Right lobe of liver (tissue), 4 donors: ENCODE measurements around the gene DCXR.

ENCODE experiments used
- POLR2A ChIP-seq: fragments of 450-650 bp; IDR thresholded peaks from one replicate; pipeline ENCODE4 v1.6.1; 2017; ENCODE audit warnings: antibody characterized with exemption, mild to moderate bottlenecking
- TF ChIP-seq, protein P1 (sequence below), 4 donors: fragments of 200-600 bp in 3 of 4; fragments of 450-650 bp in 1 of 4; IDR thresholded peaks; one replicate each; pipeline versions ENCODE4 v1.5.1 to v1.8.0; 2016 to 2022; ENCODE audit warnings: antibody characterized with exemption in 4 of 4, mild to moderate bottlenecking in 2 of 4
- donor health status: DM: no; HTN: no; CAD: no.
- donor health status: DM: no; HTN: no; CAD: no.
- donor health status: DM: no; HTN: yes; CAD: no.

DNA sequence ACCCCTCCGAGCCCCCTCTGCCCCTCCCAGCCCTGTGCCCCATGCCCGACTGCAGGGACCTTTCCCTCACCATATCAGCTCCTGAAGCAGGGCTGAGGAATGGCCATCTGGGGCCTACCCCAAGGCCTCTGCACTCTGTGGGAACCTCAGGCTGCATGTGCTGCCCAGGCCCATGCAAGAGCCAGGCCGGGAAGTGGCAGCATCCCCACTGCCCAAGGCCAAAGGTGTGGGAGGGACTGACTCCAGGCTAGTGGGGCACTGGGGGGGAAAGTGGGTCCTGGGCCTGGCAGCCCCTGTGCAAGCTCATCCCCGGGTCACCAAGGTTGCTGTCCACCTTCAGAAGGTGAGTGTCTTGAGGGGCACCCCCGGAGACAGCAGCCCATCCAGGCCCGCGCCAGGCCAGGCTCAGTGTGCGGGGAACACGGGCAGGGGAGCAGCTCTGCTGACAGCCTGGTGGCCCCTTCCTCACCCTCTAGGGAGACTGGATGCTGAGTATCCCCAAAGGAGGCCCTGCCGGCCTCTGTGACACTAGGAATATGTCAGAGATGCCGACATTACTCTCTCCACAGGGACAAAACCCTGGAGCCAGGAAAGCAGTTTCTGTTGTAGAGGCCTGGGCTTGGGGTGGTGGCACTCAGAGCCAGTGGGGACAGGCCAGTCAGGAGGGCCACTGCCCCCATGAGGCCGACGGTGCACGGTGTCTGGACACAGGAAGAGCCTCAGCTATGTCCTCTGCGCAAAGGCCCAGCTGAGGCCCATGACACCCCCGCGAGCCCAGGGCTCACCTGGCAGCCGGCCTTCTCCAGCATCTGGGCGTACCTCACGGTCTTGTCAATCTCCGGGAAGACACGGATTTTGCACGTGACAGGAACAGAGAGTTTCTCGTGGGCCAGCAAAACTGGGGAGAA, 24.8 kb upstream of the DCXR start:
- TF ChIP-seq, protein P1, sequence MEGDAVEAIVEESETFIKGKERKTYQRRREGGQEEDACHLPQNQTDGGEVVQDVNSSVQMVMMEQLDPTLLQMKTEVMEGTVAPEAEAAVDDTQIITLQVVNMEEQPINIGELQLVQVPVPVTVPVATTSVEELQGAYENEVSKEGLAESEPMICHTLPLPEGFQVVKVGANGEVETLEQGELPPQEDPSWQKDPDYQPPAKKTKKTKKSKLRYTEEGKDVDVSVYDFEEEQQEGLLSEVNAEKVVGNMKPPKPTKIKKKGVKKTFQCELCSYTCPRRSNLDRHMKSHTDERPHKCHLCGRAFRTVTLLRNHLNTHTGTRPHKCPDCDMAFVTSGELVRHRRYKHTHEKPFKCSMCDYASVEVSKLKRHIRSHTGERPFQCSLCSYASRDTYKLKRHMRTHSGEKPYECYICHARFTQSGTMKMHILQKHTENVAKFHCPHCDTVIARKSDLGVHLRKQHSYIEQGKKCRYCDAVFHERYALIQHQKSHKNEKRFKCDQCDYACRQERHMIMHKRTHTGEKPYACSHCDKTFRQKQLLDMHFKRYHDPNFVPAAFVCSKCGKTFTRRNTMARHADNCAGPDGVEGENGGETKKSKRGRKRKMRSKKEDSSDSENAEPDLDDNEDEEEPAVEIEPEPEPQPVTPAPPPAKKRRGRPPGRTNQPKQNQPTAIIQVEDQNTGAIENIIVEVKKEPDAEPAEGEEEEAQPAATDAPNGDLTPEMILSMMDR (IDR thresholded peaks at IDR 0.05), result peak in 1 of 4 donors; percentile 5
- no peak for TF ChIP-seq POLR2A
